Hepatocyte (in vitro differentiated cells): ENCODE results near the gene ADAM12.

Experiments used
- CTCF ChIP-seq: fragments of 200-600 bp; sonication (generic); IDR thresholded peaks from 2 replicates; pipeline ENCODE4 v1.5.1; 2016; ENCODE audit warnings: antibody characterized with exemption, mild to moderate bottlenecking; ENCODE audit not compliant: poor library complexity
- EZH2 ChIP-seq: fragments of 200-600 bp; sonication (generic); IDR thresholded peaks from 2 replicates; pipeline ENCODE4 v1.6.1; 2016; ENCODE audit warnings: antibody characterized with exemption, mild to moderate bottlenecking, borderline replicate concordance
- EZH2phosphoT487 ChIP-seq: fragments of 200-600 bp; sonication (generic); IDR thresholded peaks from one replicate; pipeline ENCODE4 v1.6.1; 2018; ENCODE audit warnings: antibody characterized with exemption, mild to moderate bottlenecking, low read depth, moderate library complexity; ENCODE audit not compliant: unreplicated experiment, severe bottlenecking

- TF ChIP-seq CTCF: no peak
- no peak for TF ChIP-seq EZH2
- no peak for TF ChIP-seq EZH2phosphoT487
Measured at GRCh38 chr10:126321440-126321839, 66.8 kb downstream of the ADAM12 start.
